Measurements from ENCODE around the gene TDP1.

- TF ChIP-seq CTCF (IDR thresholded peaks at IDR 0.05) (peak; percentile 16), EZH2 (IDR thresholded peaks at IDR 0.05; ENCODE audit: borderline replicate concordance, insufficient read depth, low read depth, low read length, poor library complexity, severe bottlenecking) (no peak)
Measured at GRCh38 chr14:89954070-89955021, 1.4 kb upstream of the TDP1 start, which contains the start of gene EFCAB11.

Data from B cell (primary cell).